PC-3 (cell line): Measurements from ENCODE around the gene RAB3B.

Experiments
- CTCF ChIP-seq: fragments of 300-600 bp; sonication (generic); conservative IDR thresholded peaks from 2 replicates; pipeline ENCODE4 v1.5.1; 2017; ENCODE audit warnings: antibody characterized with exemption, low read depth, mild to moderate bottlenecking, low read length
- EZH2 ChIP-seq: fragments of 300-600 bp; sonication (generic); IDR thresholded peaks from one replicate; pipeline ENCODE4 v1.6.1; 2017; ENCODE audit warnings: antibody characterized with exemption, mild to moderate bottlenecking, low read length; ENCODE audit not compliant: unreplicated experiment
- EZH2phosphoT487 ChIP-seq: fragments of 300-600 bp; sonication (generic); IDR thresholded peaks from 2 replicates; pipeline ENCODE4 v1.6.1; 2018; ENCODE audit warnings: mild to moderate bottlenecking, antibody characterized with exemption, low read length, borderline replicate concordance

- TF ChIP-seq CTCF (no peak), EZH2phosphoT487 (no peak), EZH2 (no peak)
These were observed 119.0 kb downstream of the RAB3B start for GRCh38 chr1:51871351-51871975.
